Astrocyte (in vitro differentiated cells and primary cell): ENCODE measurements around the gene LINGO4.

Source experiments
- CTCF ChIP-seq: IDR thresholded peaks from 2 replicates; pipeline ENCODE4 v1.5.1; 2011; ENCODE audit warnings: low read depth, mild to moderate bottlenecking, inconsistent platforms, low read length, moderate library complexity; ENCODE audit not compliant: insufficient read depth
- EZH2 ChIP-seq: IDR thresholded peaks from 2 replicates; pipeline ENCODE4 v1.6.1; 2012; ENCODE audit warnings: mild to moderate bottlenecking, low read length, inconsistent platforms; ENCODE audit not compliant: insufficient read depth

GRCh38 chr1:151809290-151809984 lies 4.2 kb upstream of the LINGO4 start:
- TF ChIP-seq CTCF (no peak), EZH2 (no peak)
